T-helper 1 cell treated with Interleukin-12 subunit alpha and Interleukin-12 subunit beta and Interleukin-4 antibody, amounts not matched to agents 30 ng/mL and 1 ng/mL, for 36 hours (primary cell): Measurements from ENCODE around the gene RAD51. TPM values are rescaled to one million over a fixed set of nuclear protein-coding genes. Genes with fewer than 3 reads are reported as not detected.

Source experiments
- intact Hi-C: fragments of 100-400 bp; cut with micrococcal nuclease; formaldehyde crosslinking; loops from one replicate; pipeline ENCODE4 v1.15.1; 2024
- total RNA-seq: library from RNA; stranded (reverse); gene quantifications from 2 replicates; pipeline ENCODE4 v1.2.3, GENCODE V29; 2022

The RAD51 gene
- total RNA-seq, 1 donor from 2014 or later: 47.7 TPM

DNA sequence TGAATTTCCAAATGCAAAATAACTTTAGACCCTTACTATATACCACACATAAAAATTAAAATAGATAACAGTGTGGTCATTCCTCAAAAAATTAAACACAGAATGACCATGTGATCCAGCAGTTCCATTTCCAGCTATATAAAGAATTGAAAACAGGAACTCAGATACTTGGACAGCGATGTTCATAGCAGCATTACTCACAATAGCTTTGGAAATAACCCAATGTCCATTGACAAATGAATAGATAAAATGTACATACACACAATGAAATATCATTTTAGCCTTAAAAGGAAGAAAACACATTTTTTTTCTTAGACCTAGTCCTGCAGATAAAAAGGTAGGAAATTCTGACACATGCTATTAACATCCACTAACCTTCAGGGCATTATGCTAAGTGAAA lies 26.7 kb downstream of the RAD51 start:
- intact Hi-C loops: no loop called here

DNA sequence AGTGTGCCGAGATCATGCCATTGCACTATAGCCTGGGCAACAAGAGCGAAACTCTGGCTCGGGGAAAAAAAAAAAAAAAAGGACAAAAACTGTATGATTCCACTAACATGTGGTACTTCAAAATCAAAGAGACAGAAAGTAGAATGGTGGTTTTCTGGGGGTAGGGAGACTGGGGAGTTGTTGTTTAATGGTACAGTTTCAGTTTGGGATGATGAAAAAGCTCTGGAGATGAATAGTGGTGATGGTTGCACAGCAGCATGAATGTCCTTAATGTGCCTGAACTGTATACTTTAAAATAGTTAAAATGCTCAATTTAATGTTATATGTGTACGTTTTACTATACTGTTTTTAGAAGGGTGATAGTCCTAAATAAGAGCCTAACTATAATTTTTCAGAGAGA lies 27.4 kb downstream of the RAD51 start:
- intact Hi-C loops: no loop called here

DNA sequence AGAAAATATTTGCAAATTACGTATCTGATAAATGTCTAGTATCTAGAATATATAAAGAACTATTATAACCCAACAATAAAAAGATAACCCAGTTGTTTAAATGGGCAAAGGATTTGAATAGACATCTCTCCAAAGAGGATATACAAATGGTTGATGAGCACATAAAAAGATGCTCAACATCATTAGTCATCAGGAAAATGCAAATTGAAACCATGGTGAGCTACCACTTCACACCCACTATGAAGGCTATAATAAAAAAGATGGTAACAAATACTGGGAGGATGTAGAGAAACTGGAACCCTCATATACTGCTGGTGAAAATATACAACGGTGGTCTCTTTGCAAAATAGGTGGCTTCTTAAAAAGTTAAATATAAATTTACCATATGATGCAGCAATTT lies 28.0 kb downstream of the RAD51 start:
- intact Hi-C loops: no loop called here

DNA sequence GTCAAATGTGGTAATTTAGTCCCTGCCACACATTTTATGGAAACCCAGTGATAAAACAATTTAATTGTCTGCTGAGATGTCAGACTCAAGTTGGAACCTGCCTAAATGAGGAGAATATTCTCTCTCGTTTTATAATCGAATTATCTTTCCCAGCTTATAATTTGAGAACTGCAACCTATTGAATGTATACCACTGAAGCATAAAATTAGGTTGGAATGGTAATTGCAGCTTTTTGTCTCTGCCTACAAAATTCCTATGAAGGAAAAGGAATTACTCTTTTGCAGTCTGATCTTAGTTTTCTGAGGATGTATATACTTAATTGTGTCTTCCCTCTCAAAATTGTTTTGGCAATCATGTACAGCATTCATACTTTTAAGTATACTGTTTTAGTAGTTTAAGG lies 28.9 kb downstream of the RAD51 start:
- intact Hi-C loops: no loop called here

DNA sequence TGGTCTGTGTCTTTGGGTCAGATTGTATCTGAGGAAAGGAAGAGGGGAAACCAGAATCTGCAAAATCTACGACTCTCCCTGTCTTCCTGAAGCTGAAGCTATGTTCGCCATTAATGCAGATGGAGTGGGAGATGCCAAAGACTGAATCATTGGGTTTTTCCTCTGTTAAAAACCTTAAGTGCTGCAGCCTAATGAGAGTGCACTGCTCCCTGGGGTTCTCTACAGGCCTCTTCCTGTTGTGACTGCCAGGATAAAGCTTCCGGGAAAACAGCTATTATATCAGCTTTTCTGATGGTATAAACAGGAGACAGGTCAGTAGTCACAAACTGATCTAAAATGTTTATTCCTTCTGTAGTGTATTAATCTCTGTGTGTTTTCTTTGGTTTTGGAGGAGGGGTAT lies 36.1 kb downstream of the RAD51 start:
- intact Hi-C loops: no loop called here

DNA sequence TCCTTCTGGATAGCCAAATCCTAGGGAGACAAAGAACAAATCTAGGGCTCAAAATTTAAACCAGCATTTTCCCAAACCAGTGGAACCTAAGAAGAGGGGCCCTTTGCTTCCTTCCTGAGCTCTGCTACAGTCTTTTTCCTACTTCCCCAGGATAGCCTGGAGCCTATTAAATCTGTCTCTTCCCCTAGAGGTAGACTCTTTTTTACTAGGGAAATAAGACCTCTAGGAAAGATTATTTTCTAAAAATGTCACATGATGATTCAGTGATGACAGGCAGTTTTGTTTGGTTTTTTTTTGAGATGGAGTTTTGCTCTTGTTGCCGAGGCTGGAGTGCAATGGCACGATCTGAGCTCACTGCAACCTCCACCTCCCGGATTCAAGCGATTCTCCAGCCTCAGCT lies 41.6 kb downstream of the RAD51 start:
- intact Hi-C loops: no loop called here

DNA sequence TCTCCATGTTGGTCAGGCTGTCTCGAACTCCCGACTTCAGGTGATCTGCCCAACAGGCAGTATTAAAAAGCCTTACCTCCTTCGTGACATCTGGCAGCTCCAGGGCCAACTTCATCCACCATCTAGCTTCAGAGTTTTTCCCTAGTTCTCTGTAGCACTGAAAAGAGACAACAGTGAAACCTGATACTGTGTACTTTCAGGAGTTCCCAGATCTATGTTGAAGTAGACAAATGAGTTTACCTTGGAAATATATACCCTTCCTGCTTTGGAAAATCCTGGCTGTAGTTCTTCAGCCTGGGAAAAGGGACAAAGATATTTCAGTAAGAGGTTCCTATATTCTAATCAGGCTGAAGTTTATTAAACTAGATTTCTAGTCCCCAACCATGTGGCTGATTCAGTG lies 42.1 kb downstream of the RAD51 start:
- intact Hi-C loops: no loop called here

DNA sequence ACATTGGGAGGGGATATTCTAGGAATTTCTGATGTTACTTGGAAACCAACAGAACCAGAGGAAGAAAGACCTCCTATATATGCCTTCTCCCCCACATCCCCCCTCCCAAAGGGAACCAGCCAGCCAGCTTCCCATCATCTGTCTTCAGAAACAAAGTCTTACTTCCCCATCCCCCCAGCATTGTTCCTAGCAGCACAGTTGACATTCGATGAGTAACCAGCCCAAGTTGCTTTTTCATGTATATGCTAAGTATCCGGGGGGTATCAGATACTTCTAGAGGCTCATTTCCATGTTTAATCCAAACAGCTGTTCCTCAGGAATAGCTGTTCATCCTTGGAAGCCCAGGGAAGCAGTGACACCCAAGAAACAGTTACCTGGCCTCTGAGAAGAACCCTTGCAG lies 44.1 kb downstream of the RAD51 start:
- intact Hi-C loops: no loop called here

DNA sequence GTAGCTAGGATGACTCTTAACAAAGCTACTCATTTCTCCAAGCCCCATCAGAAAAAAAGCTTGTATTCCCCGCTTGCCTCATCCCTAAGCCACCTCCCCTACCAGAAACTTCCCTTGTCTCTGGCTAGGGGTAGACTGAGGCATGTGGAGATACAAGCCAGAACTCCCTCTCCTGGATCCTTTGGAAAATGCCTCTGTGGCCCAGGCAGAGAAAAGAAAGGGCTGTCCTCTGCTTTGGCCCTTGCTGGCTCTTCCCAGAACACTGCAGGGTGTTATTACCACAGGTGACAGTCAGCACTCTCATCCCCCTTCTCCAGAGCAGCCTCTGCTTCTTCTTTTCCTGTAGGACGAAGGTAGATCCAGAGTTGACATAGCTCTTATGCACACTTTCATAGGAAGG lies 44.9 kb downstream of the RAD51 start:
- intact Hi-C loops: loop anchor here (5.0 kb wide), 1 partner anchor 173 kb away; the partner anchor contains the start of genes CCDC32 and RPUSD2

DNA sequence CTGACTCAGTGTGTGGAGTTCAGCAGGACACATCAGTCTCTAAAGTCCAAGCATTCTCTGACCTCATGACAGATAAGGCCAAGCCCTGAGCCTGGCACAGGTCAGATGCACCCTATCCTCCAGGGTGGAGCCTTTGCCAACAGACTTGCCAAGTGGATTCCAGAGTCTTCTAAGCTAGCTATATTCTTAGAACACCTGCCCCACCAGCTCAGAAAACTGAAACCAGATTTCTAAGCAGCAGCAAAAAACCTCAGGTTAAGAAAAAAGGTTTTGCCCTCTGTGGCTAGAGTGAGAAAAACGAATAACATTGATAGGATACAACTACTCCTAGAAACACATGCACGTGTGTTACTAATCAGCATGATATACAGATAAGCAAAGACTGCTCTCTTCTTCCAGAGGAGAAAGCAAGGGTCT lies 48.5 kb downstream of the RAD51 start:
- intact Hi-C loops: loop anchor here (5.0 kb wide), 1 partner anchor 176 kb away; the partner anchor contains the start of genes CCDC32 and RPUSD2

DNA sequence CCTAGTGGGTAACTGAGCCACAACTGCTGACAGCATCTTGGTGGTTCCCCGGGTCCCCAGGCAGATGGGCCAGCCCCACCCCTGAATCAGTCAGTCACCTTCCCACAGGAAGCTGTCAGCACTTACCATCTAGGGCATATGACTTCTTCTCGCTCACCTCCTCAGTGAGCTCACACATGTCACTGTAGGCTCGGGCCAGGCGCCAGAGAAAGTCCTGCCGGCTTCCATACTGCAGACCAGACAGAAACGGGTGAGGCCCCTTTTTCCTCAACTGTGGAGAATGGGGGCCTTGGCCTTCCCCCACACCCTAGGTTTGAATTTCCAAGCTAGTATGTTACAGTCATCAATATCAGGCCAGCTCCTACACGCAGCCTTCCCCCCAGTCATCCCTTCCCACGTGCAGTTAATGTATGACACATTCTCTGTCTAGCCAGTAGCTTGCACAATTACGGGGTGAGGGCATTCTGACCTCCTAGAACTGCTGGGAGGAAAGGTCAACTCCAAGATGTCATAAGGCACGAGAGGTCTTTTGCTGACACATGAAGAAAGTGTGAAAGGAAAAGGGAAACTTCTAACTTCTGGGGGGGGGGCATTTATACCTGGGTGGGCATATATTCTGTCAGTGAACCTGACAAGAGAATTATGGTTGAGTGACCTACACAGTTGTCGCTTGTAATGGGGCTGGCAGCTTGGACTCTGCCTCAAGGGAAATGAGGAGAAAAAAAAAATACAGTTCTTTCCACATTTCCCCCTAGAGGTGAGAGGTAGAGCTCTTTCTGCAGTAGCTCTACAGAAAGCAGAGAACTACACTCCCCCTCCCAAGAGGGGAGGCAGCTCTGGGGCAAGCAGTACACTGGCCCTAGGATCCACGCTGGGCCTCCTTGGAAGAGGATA lies 49.2 kb downstream of the RAD51 start:
- intact Hi-C loops: loop anchor here (1.0 to 5.0 kb wide), 5 partner anchors 11 to 177 kb away; partner anchors contain the start of genes CCDC32, RAD51, RMDN3 and RPUSD2

DNA sequence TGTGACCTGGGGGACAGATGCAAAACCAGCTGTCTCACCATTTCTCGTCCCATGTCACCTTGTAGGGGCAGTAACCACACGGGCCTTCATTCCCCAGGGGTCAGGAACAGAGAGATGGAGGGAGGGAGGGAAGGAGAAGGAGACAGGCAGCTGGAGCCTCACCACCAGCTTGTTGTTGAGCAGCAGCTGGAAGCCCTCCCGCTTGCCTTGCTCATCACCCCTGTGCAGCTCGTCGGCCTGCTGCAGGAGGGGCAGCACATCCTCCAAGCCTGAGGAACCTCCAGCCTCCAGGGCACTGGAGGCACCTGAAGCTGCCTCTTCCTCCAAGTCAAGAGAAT lies 49.8 kb downstream of the RAD51 start:
- intact Hi-C loops: loop anchor here (1.0 to 5.0 kb wide), 5 partner anchors 11 to 177 kb away; partner anchors contain the start of genes CCDC32, RAD51, RMDN3 and RPUSD2

DNA sequence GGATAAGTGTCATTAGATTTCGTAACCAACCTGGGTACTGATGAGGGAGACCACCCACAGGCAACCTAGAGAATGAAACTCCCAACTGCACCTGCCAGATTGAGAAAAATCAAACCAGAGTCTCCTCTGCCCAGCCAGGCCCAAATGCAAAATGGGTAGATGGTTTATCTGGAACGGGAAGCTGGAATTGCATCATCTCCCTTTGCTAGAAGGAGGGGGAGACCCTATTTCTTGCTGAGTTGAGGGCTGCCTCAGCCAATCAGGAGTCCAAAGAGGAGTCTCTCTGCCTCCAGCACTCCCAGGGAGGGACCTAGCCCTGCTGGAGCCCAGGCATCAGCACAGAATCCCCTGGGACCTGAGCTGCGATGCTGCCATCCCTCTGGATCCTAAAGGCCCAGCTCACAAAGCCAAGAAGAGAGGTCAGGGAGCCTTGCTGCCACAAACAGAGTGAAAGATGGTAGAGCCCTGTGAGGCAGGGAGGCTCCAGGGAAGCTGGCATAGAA lies 52.0 kb downstream of the RAD51 start:
- intact Hi-C loops: no loop called here

DNA sequence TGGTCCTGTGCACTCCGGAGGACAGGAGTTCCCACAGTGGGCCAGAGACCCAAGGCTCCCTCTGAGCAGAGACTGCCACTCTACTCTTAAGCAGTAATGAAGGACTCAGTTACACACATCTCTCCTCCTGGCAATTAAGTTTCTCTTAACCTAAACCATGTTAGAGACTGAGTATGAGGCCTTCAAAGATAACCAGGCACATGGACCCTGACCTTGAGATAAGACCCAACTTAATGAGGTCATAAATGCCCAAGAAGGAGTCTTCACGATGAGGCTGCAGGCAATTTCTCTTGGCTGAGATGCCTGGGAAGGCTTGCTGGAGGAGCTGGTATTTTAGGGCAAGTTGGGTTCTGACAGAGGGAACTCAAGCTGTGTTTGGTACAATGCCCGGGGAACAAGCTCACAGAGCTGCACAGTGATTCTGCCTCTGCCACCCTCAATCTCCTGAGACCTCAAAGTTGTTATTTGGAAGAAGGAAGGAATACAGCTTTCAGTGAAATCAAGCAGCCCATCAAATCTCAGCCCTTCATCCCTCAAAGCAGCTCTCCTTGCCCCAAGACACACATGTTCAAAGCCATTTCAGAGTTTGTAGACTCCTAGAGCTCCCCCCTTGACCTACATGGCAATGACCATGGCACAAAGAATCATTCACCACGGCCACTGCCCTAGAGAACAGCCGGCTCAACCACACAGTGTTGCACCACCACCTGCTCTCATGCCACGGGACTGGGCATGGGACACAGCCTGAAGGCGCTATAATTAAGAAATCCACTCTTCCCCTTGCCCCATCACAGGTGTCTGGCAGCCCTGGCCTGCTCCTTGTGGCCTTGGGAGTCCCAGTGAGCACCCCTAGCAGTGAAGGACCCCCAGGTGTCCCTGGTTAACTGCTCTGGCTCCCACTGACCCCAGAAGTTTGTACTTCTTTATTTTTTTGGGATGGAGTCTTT lies 53.0 kb downstream of the RAD51 start:
- intact Hi-C loops: no loop called here

DNA sequence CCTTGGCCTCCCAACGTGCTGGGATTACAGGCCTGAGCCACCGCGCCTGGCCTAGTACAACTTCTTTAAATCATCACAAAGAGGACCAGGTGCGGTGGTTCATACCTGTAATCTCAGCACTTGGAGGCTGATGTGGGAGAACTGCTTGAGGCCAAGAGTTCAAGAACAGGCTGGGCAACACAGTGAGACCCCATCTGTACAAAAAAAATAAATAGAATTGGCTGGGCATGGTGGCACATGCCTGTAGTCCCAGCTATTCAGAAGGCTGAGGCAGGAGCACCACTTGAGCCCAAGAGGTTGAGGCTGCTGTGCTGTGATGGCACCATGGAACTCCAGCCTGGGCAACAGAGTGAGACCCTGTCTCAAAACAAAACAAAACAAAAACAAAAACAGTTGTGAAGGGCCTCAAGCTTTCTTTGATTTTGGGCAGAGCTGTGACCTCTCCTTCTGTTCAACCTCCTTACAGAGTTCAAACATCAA lies 54.2 kb downstream of the RAD51 start:
- intact Hi-C loops: no loop called here

DNA sequence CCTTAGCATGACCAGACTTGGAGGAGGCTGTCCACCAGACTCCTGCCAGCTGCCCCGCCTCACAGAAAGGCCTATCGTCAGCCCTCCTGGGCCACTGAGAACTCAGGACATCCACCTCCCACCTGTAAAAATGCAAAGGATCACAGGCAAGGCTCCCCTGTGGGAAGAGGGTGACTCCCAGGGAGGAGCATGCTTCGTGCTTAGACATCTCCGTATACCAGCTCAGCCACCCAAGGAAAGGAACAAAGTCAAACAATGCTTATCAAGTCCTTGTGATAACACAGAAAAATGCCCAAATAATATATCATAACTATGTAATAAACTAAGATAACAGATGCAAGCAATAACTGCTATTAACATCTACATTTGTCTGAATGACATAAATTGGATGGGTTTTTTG lies 55.9 kb downstream of the RAD51 start:
- intact Hi-C loops: no loop called here

DNA sequence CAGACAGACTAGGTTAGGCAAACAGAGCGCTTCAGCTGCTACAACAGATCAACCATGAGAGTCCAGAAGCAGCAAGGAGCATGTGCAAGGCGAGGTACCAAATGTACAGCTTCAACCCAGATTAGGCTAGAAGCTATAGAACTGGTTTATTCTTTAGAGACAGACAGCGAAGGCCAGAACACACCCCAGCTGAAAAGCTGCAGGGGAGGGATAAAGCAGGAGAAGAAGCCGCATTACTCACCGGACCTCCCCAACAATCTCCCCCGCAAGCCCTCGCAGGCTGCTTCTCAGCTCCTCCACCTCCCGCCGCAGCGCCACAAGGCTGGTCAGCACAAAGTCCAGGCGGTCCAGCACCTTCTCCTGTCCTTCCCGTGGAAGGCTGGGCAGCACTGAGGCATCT lies 56.8 kb downstream of the RAD51 start:
- intact Hi-C loops: no loop called here

DNA sequence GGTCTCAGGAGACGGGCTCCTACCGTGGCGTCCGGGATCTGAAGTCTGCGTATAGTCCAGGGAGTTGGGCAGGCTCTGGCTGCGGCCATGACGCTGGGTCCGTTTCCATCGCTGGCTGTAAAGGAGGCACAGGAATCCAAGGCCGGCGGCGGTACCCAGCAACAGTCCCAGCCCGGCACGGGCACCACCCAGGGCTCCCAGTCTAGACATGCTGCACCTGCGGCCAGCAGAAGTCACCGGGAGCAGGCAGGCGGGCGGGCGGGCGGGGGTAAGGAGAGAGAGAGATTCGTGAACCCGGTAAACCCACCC lies 59.6 kb downstream of the RAD51 start:
- intact Hi-C loops: loop anchor here (2.0 kb wide), 4 partner anchors 28 to 190 kb away; partner anchors contain the start of genes CCDC32 and KNL1

DNA sequence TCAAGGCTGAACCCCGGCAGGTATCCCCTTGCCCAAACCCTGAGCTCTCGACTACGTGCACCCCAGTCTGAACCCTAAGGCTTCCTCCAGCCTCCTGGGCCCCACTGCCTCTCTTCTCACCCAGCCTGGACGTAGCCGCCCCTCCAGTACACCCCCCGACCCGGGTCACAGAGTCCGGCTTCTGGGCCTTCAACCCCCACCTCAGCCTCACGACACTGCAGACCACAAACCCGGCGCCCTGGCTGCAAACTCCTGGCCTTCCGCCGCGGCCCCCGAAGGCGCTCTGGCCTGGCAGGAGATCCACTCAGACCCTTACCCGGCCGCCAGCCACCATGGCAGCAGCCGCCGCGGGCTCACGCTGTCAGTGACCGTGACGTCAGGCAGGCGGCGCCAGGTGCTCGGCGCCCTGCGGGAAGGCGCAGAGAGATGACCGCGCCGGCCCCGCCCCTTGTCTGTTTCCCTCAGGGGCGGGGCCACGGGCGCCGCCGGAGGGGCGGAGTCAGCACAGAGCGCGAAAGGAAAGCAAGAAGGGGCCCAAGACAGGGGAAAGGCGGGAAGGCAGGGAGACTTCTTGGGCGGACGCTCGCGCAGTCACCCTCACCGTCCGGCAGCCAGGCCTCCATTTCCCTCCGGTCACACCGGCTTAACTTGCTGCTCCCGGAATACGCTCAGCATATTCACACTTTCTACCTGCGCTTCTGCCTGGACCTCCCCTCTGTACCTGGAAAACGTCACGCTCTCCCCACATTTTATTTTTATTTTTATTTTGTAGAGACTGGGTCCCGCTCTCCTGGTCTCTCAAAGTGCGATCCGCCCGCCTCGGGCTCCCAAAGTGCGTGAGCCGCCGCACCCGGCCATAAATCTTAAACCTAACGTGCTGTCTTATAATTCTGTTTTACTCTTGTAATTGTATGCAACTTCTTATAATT lies 60.2 kb downstream of the RAD51 start, which contains the start of gene RMDN3:
TSS of gene RMDN3 (minus strand) at position 372 of the 929 bp plus-strand sequence. CDS start 471 bp downstream, outside the sequence.
- intact Hi-C loops: loop anchor here (1.0 to 5.0 kb wide), 10 partner anchors 10 to 477 kb away; partner anchors contain the start of genes CCDC32, CHP1, DNAJC17 and EXD1

DNA sequence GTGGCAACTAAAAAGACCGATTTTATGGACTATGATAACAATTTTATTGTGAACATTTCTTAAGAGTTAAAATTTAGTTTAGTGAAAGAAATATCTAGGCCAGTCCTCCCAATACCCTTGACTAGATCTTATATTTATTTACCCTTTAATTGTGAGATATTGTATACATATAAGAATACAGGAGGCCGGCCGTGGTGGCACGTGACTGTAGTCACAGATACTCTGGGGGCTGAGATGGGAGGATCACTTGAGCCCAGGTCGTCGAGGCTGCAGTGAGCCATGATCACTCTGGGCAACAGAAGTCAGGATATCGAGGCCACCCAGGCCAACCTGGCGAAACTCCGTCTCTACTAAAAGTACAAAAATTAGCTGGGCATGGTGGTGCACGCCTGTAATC lies 60.8 kb downstream of the RAD51 start:
- intact Hi-C loops: loop anchor here (1.0 to 5.0 kb wide), 10 partner anchors 9 to 476 kb away; partner anchors contain the start of genes CCDC32, CHP1, DNAJC17 and EXD1
